Fibroblast of mammary gland (primary cell): Measurements from ENCODE around the gene LYRM4.

Experiments used
- DNase-seq: peaks from one replicate; pipeline ENCODE4 v3.0.0-alpha.2; 2010; ENCODE audit warnings: low read depth
- H3K4me3 ChIP-seq: 2 replicates; pipeline ENCODE4 v1.5.1; 2011; ENCODE audit warnings: low read depth, mild to moderate bottlenecking, low read length, moderate library complexity; ENCODE audit not compliant: control insufficient read depth
- TF ChIP-seq, protein P1 (sequence below): conservative IDR thresholded peaks from 2 replicates; pipeline ENCODE4 v1.5.1; 2011; ENCODE audit warnings: low read depth, low read length, inconsistent platforms; ENCODE audit not compliant: control insufficient read depth, insufficient read depth

LYRM4 gene

DNA sequence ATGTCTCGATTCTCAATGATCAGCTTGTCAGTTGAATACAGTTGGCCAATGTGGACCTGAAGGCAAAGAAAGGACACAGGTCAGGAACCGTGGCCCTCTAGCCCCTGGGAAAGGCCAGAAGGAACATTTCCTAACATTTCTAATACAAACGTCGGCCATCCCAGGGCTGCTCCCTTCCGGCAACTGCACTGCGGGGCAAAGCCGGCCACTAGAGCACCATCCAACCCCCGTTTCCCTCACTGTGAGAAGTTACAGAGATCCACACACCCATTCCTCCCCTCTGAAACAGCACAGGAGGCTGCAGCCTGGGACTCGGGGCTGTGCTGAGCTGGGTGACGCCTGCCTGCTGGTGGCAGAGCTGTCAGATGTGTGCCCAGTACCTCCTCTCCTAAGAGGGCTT lies 151.3 kb downstream of the LYRM4 start:
- no peak overlapping the region for H3K4me3 ChIP-seq
- TF ChIP-seq, protein P1, sequence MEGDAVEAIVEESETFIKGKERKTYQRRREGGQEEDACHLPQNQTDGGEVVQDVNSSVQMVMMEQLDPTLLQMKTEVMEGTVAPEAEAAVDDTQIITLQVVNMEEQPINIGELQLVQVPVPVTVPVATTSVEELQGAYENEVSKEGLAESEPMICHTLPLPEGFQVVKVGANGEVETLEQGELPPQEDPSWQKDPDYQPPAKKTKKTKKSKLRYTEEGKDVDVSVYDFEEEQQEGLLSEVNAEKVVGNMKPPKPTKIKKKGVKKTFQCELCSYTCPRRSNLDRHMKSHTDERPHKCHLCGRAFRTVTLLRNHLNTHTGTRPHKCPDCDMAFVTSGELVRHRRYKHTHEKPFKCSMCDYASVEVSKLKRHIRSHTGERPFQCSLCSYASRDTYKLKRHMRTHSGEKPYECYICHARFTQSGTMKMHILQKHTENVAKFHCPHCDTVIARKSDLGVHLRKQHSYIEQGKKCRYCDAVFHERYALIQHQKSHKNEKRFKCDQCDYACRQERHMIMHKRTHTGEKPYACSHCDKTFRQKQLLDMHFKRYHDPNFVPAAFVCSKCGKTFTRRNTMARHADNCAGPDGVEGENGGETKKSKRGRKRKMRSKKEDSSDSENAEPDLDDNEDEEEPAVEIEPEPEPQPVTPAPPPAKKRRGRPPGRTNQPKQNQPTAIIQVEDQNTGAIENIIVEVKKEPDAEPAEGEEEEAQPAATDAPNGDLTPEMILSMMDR, result no peak
- DNase-seq, result no peak

DNA sequence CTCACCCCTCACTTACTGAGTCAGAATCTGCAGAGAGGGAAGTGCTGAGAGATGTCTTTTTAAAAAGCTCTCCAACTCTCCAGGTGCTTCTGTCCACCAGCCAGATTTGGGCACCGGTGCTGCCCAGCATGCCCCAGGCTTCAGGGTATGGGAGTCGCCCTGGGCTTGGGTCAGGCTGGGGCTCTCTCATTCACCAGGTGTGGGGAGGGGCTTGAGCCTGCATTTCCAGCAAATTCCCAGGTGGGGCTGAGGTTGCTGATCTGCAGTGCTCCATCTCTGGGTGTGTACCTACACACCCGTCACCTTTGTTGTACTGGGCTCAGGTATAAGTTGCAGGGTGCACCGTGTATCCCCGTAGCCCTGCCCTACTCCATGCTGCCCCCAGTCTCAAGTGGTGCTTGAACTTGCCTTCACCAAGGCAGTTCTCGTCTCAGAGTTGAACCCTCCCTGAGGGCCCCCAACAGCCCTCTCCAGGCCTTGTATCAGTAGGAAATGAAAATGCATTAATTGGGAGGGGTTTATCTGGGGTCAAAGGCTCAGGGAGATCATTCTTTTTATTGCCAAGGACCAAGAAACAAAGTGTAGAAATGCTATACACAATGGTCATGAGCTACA lies 152.1 kb downstream of the LYRM4 start:
- TF ChIP-seq, protein P1, result no peak
- no peak overlapping the region for H3K4me3 ChIP-seq
- DNase-seq, result no peak

DNA sequence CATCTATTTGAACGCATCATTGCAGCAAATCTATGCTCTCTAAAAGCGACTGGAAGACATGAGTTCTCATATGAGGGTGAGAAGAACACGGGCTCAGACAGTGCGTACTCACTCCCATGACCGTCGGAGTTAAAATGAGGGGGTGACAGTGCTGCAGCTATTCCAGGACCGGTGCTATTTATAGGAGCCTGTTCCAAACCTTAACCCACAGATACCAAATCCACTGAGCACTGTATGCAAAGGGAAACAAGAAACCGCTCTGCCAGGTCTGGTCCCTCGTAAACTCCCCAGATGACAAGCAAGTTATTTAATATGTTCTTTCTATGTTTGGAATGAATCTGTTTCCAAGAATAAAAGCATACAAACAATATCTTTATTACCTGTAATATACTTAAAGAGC lies 152.7 kb downstream of the LYRM4 start:
- TF ChIP-seq, protein P1, result no peak
- H3K4me3 ChIP-seq, result no peak overlapping the region
- no peak for DNase-seq

DNA sequence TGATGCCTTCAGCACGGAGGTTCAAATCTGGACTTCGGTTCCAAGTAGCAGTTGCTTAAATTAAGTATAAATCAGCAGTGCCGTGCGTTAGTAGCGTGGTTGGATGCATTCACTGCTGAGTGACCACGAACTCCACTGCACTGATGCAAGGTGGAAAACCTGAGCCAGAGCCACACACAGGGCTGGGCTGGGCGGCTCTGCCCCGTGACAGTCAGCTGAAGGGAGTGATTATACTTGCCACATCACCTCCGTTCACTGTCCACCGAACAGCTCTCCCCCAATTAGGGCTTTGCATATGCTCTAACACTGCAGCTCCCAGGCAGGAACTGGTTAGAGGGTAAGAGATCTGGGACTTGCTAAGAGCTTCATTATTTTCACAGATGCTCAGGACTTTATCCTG lies 153.4 kb downstream of the LYRM4 start:
- no peak overlapping the region for H3K4me3 ChIP-seq
- DNase-seq, result no peak
- TF ChIP-seq, protein P1, result no peak

DNA sequence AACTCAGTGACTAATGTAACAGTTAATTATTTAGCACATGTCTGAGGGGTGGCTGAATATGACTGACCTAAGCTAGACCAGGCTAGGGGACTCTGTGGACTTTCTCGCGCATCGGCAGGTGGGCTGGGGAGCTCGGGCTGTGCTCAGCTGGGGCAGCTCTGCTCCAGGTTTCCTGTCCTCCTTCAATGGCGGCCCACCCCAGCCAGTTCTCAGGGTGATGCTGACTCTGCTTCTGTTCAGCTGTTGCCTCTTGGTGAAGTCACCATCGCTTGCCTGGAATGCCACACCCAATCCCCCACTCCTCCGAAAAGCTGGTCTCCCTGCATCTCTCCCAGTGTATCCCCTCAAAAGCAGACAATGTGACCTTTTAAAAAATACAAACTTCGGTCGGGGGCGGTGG lies 155.6 kb downstream of the LYRM4 start:
- DNase-seq, result no peak
- H3K4me3 ChIP-seq, result no peak overlapping the region
- TF ChIP-seq, protein P1, result no peak

DNA sequence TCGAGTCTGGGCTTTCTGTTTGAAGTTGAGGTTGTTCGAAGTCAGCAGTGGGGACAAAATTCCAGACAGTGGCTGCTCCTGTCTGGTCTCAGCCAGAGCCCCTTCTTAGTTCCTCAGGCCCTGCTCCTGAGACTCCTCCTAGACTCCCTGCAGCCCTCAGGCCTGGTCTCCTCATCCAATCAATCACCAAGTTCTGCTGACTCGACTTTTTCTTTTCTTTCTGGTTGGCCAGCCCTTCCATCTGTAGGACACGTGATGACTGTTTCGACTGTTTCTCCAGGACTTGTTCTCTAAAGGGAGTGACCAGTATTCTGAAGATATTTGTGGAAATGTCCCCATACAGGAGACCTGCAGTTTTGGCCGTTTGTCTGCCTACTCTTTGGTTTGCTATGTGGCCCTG lies 156.1 kb downstream of the LYRM4 start:
- TF ChIP-seq, protein P1, result no peak
- no peak overlapping the region for H3K4me3 ChIP-seq
- DNase-seq, result no peak

DNA sequence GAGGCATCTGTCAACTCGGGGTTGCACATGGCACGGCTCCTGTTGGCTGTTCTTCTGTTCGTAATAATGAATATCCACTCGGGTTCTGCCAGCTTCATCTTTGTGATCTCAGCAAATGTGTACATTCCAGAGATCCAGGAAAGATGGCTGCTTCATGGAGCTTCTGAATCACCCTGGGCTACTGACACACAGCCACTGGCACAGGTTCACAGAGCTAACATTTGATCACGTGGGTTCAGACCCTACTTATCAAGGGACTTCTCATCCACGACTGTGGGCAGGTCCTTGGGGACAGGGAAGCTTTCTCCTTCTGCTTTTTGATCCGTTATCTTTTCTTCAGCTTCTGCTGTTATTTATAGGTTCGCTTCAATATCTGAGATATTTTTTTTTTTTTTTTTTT lies 157.5 kb downstream of the LYRM4 start:
- DNase-seq, result peak; percentile 63
- no peak overlapping the region for H3K4me3 ChIP-seq
- TF ChIP-seq, protein P1, result no peak
